ENCODE results near the gene USP33.
A peak's percentile ranks its signal among the peaks of the same experiment; 100 is the strongest.

USP33 gene

GRCh38 chr1:77659879-77660593, 99.6 kb downstream of the USP33 start:
- Histone ChIP-seq H3K36me3 (ENCODE audit: control insufficient read depth, insufficient read depth, low read length) (no peaks in the 10 kb centered on the region; the same call in 1 of the 2 replicates), H3K4me3 (replicated peaks; ENCODE audit: low read depth, low read length) (no peak overlapping the region), H3K27me3 (replicated peaks; ENCODE audit: control insufficient read depth, insufficient read depth, low read length) (no peaks in the 10 kb centered on the region)
- no peak for TF ChIP-seq CTCF (IDR thresholded peaks at IDR 0.05; ENCODE audit: insufficient read depth, low read length, poor library complexity, severe bottlenecking)
- DNase-seq (ENCODE audit: extremely low read depth, insufficient read length): no peak

GRCh38 chr1:77658271-77658670, 101.4 kb downstream of the USP33 start:
- Histone ChIP-seq H3K36me3 (ENCODE audit: control insufficient read depth, insufficient read depth, low read length) (no peaks in the 10 kb centered on the region; the same call in 1 of the 2 replicates), H3K4me3 (replicated peaks; ENCODE audit: low read depth, low read length) (no peak overlapping the region), H3K27me3 (replicated peaks; ENCODE audit: control insufficient read depth, insufficient read depth, low read length) (no peaks in the 10 kb centered on the region)
- DNase-seq (ENCODE audit: extremely low read depth, insufficient read length): no peak
- no peak for TF ChIP-seq CTCF (IDR thresholded peaks at IDR 0.05; ENCODE audit: insufficient read depth, low read length, poor library complexity, severe bottlenecking)

- no peak for TF ChIP-seq CTCF (IDR thresholded peaks at IDR 0.05; ENCODE audit: insufficient read depth, low read length, poor library complexity, severe bottlenecking)
- no peaks in the 10 kb centered on the region; the same call in none of the 2 replicates for H3K36me3 ChIP-seq (ENCODE audit: control insufficient read depth, insufficient read depth, low read length)
- no peak overlapping the region for H3K4me3 ChIP-seq (replicated peaks; ENCODE audit: low read depth, low read length)
- no peaks in the 10 kb centered on the region for H3K27me3 ChIP-seq (replicated peaks; ENCODE audit: control insufficient read depth, insufficient read depth, low read length)
- peak; percentile 20 for DNase-seq (ENCODE audit: extremely low read depth, insufficient read length)
These were observed 104.1 kb downstream of the USP33 start for GRCh38 chr1:77655431-77655974.

- Histone ChIP-seq H3K4me3 (replicated peaks; ENCODE audit: low read depth, low read length) (no peak overlapping the region), H3K36me3 (ENCODE audit: control insufficient read depth, insufficient read depth, low read length) (no peaks in the 10 kb centered on the region; the same call in 1 of the 2 replicates), H3K27me3 (replicated peaks; ENCODE audit: control insufficient read depth, insufficient read depth, low read length) (no peaks in the 10 kb centered on the region)
- no peak for TF ChIP-seq CTCF (IDR thresholded peaks at IDR 0.05; ENCODE audit: insufficient read depth, low read length, poor library complexity, severe bottlenecking)
- DNase-seq (ENCODE audit: extremely low read depth, insufficient read length): no peak
These were observed 106.6 kb downstream of the USP33 start for GRCh38 chr1:77652970-77653516.

GRCh38 chr1:77652268-77652667, 107.4 kb downstream of the USP33 start:
- Histone ChIP-seq H3K27me3 (replicated peaks; ENCODE audit: control insufficient read depth, insufficient read depth, low read length) (no peaks in the 10 kb centered on the region), H3K4me3 (replicated peaks; ENCODE audit: low read depth, low read length) (no peak overlapping the region), H3K36me3 (ENCODE audit: control insufficient read depth, insufficient read depth, low read length) (no peaks in the 10 kb centered on the region; the same call in 1 of the 2 replicates)
- TF ChIP-seq CTCF (IDR thresholded peaks at IDR 0.05; ENCODE audit: insufficient read depth, low read length, poor library complexity, severe bottlenecking): no peak
- DNase-seq (ENCODE audit: extremely low read depth, insufficient read length): no peak
